ENCODE results near the gene IER5. TPM values are rescaled to one million over a fixed set of nuclear protein-coding genes. Genes with fewer than 3 reads are reported as not detected.

Gene IER5
- total RNA-seq, 1 experiment from 2014 or later: 9.4 TPM

DNA sequence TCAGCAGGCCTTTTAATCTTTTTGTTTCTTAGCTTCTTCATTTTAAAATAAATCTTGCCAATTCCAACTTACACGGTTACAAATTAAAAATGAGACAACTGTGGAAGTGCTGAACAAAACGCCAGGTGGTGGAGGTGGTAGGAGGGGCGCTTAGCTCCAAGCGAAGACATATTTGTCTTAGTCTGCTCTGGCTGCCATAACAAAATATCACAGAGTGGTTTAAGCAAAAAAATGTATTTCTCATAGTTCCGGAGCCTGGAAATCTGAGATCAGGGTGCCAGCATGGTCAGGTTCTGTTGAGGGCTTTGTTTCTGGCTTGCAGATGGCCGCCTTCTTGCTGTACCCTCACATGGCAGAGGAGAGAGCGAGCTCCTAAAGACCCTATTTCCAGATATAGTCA, 14.9 kb downstream of the IER5 start:
- intact Hi-C loops (cut with micrococcal nuclease; ENCODE audit: unreplicated experiment): no loop called here
- ChIA-PET CTCF (interaction anchor here (1.0 kb wide), 1 partner anchor 32 kb away, joined by 3 read pairs; no protein-coding TSS in a partner anchor), POLR2A (no interaction called here)
- no TSS peak for BruUV-seq (replicated peaks)
- H3K4me3 ChIP-seq (ENCODE audit: low read depth, low read length): no peak overlapping the region
- Mint-ChIP-seq H3K27ac (ENCODE audit: unreplicated experiment) (no peak overlapping the region), H3K36me3 (ENCODE audit: insufficient read depth, unreplicated experiment) (peaks cover 14% of the 10 kb centered on the region), H3K4me3 (ENCODE audit: unreplicated experiment) (no peak overlapping the region), H3K27me3 (ENCODE audit: insufficient read depth, unreplicated experiment) (no peaks in the 10 kb centered on the region), H3K4me1 (ENCODE audit: low read depth, unreplicated experiment) (peaks cover 60% of the 10 kb centered on the region), H3K9me3 (ENCODE audit: unreplicated experiment) (no peaks in the 10 kb centered on the region)
- no peaks in the 10 kb centered on the region for H3K27me3 ChIP-seq (replicated peaks; ENCODE audit: control insufficient read depth, insufficient read depth, low read length)
- TF ChIP-seq, protein P1, sequence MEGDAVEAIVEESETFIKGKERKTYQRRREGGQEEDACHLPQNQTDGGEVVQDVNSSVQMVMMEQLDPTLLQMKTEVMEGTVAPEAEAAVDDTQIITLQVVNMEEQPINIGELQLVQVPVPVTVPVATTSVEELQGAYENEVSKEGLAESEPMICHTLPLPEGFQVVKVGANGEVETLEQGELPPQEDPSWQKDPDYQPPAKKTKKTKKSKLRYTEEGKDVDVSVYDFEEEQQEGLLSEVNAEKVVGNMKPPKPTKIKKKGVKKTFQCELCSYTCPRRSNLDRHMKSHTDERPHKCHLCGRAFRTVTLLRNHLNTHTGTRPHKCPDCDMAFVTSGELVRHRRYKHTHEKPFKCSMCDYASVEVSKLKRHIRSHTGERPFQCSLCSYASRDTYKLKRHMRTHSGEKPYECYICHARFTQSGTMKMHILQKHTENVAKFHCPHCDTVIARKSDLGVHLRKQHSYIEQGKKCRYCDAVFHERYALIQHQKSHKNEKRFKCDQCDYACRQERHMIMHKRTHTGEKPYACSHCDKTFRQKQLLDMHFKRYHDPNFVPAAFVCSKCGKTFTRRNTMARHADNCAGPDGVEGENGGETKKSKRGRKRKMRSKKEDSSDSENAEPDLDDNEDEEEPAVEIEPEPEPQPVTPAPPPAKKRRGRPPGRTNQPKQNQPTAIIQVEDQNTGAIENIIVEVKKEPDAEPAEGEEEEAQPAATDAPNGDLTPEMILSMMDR (IDR thresholded peaks at IDR 0.05; ENCODE audit: insufficient read depth in 1 of 2, low read depth in 1 of 2, low read length in 1 of 2, severe bottlenecking in 1 of 2, unreplicated experiment in 1 of 2): no peak
- H3K4me1 ChIP-seq: peaks cover 59% of the 10 kb centered on the region
- H3K9me3 ChIP-seq: no peaks in the 10 kb centered on the region
- H3K36me3 ChIP-seq (ENCODE audit: control insufficient read depth, insufficient read depth, low read length): no peaks in the 10 kb centered on the region
- DNase-seq: no peak

DNA sequence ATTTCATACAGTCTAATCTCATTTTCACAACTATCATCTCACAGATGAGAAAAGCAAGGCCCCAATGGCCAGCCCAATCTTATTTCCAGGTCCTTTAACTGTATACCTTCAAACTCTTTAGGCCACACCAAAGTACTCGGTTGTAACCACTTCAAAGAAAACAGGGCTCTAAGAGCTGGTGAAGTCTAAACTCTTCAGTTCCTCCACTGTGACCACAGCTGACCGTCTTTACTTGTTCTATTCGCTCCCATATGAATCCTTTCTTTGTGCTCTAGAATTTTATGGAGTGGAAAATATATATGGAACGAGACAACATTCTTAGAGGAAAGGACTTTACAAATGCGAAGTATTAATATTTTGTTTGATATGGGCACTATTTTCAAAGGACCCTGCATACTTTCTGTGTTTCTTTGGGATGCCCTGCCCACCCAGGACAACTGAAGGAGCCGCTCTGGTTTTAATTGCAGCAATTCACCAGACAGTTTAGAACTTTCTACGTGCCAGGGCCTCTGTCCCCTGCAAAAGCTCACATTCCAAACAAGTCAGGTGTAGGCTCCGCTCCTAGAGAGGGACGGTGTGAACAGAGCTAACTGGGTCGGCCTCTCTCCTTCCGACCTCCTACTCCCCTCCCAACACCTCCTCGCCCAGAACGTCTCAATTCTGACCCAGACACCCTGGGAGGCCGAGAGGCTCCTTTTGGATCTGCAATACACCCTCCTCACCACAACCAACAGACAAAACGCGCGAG, 15.7 kb downstream of the IER5 start:
- intact Hi-C loops (cut with micrococcal nuclease; ENCODE audit: unreplicated experiment): loop anchor here (1.0 to 2.0 kb wide), 3 partner anchors 15 to 38 kb away; partner anchors contain the start of gene IER5
- peak overlapping the region; percentile 83 for H3K4me3 ChIP-seq (ENCODE audit: low read depth, low read length)
- H3K4me1 Mint-ChIP-seq (ENCODE audit: low read depth, unreplicated experiment): peaks cover 61% of the 10 kb centered on the region
- BruUV-seq (replicated peaks): TSS peak; percentile 67
- no peaks in the 10 kb centered on the region for H3K27me3 ChIP-seq (replicated peaks; ENCODE audit: control insufficient read depth, insufficient read depth, low read length)
- H3K36me3 Mint-ChIP-seq (ENCODE audit: insufficient read depth, unreplicated experiment): peaks cover 14% of the 10 kb centered on the region
- ChIA-PET POLR2A (interaction anchor here (0.5 to 2.4 kb wide), 6 partner anchors 10 to 25 kb away, joined by 3 to 21 read pairs (median 6); partner anchors contain the start of gene IER5), CTCF (interaction anchor here (0.8 to 2.0 kb wide), 6 partner anchors 9 to 66 kb away, joined by 3 to 9 read pairs (median 4); no protein-coding TSS in a partner anchor)
- peaks cover 59% of the 10 kb centered on the region for H3K4me1 ChIP-seq
- H3K9me3 ChIP-seq: no peaks in the 10 kb centered on the region
- DNase-seq: peak in 1 of 2 experiments; percentile 66
- TF ChIP-seq, protein P1 (IDR thresholded peaks at IDR 0.05; ENCODE audit: insufficient read depth in 1 of 2, low read depth in 1 of 2, low read length in 1 of 2, severe bottlenecking in 1 of 2, unreplicated experiment in 1 of 2): no peak
- peak overlapping the region; percentile 78 for H3K27ac Mint-ChIP-seq (ENCODE audit: unreplicated experiment)
- no peaks in the 10 kb centered on the region for H3K36me3 ChIP-seq (ENCODE audit: control insufficient read depth, insufficient read depth, low read length)
- peak overlapping the region; percentile 76 for H3K4me3 Mint-ChIP-seq (ENCODE audit: unreplicated experiment)
- H3K27me3 Mint-ChIP-seq (ENCODE audit: insufficient read depth, unreplicated experiment): no peaks in the 10 kb centered on the region
- H3K9me3 Mint-ChIP-seq (ENCODE audit: unreplicated experiment): no peaks in the 10 kb centered on the region

DNA sequence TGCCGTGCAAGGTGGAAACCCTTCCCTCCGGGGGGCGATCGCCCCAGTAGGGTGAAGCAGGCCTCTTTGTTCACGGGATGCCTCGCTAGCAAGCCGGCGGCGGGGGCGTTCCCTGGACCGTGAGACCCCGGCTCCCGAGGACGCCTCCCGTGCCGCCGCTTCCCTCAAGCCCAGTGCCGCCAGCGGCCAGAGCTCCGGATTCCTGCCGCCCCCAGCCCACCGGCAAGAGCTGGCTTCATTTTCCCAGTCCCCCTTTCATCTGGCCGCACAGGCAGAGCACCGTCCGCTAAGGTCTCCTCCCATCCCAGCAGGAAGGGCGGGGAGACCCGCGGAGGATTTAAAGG, 16.3 kb downstream of the IER5 start:
- CTCF ChIA-PET: interaction anchor here (0.6 to 2.0 kb wide), 8 partner anchors 9 to 856 kb away, joined by 3 to 9 read pairs (median 4); no protein-coding TSS in a partner anchor
- Mint-ChIP-seq H3K9me3 (ENCODE audit: unreplicated experiment) (no peaks in the 10 kb centered on the region), H3K27ac (ENCODE audit: unreplicated experiment) (peak overlapping the region; percentile 78), H3K36me3 (ENCODE audit: insufficient read depth, unreplicated experiment) (peaks cover 14% of the 10 kb centered on the region), H3K27me3 (ENCODE audit: insufficient read depth, unreplicated experiment) (no peaks in the 10 kb centered on the region), H3K4me3 (ENCODE audit: unreplicated experiment) (peak overlapping the region; percentile 76), H3K4me1 (ENCODE audit: low read depth, unreplicated experiment) (peaks cover 62% of the 10 kb centered on the region)
- intact Hi-C loops (cut with micrococcal nuclease; ENCODE audit: unreplicated experiment): loop anchor here (1.0 to 2.0 kb wide), 3 partner anchors 14 to 38 kb away; partner anchors contain the start of gene IER5
- Histone ChIP-seq H3K36me3 (ENCODE audit: control insufficient read depth, insufficient read depth, low read length) (no peaks in the 10 kb centered on the region), H3K4me3 (ENCODE audit: low read depth, low read length) (peak overlapping the region; percentile 83), H3K4me1 (peaks cover 56% of the 10 kb centered on the region), H3K9me3 (no peaks in the 10 kb centered on the region), H3K27me3 (replicated peaks; ENCODE audit: control insufficient read depth, insufficient read depth, low read length) (no peaks in the 10 kb centered on the region)
- DNase-seq: peak in 1 of 2 experiments; percentile 73
- TF ChIP-seq, protein P1 (IDR thresholded peaks at IDR 0.05; ENCODE audit: insufficient read depth in 1 of 2, low read depth in 1 of 2, low read length in 1 of 2, severe bottlenecking in 1 of 2, unreplicated experiment in 1 of 2): peak in 1 of 2 experiments; percentile 19
- no TSS peak for BruUV-seq (replicated peaks)
- POLR2A ChIA-PET: interaction anchor here (0.5 to 2.4 kb wide), 8 partner anchors 9 to 615 kb away, joined by 3 to 21 read pairs (median 4); partner anchors contain the start of gene IER5

All from Caco-2 (cell line).